OCI-LY3 (cell line): Measurements from ENCODE around the gene SREBF1.

Experiments
- H2AFZ ChIP-seq: fragments of 200-600, 300-600 bp; shearing (Covaris generic); 2 replicates; pipeline ENCODE4 v1.6.0; 2014; ENCODE audit warnings: antibody characterized with exemption, low read depth, low read length
- H3K27ac ChIP-seq: fragments of 200-600, 300-600 bp; sonication (generic); 2 replicates; pipeline ENCODE4 v1.5.1; 2014; ENCODE audit warnings: mild to moderate bottlenecking, low read length, moderate library complexity, mixed read lengths
- H3K27me3 ChIP-seq: fragments of 200-600, 300-600 bp; sonication (generic); 2 replicates; pipeline ENCODE4 v1.6.1; 2014; ENCODE audit warnings: low read depth, low read length, mixed read lengths
- H3K36me3 ChIP-seq: fragments of 200-600, 300-600 bp; sonication (generic); replicated peaks from 2 replicates; pipeline ENCODE3; 2014; ENCODE audit warnings: low read depth, low read length, mixed read lengths
- H3K4me1 ChIP-seq: fragments of 300-600, 200-600 bp; sonication (generic); 2 replicates; pipeline ENCODE4 v1.6.1; 2014; ENCODE audit warnings: low read length, mixed read lengths
- H3K4me2 ChIP-seq: fragments of 200-600, 300-600 bp; sonication (generic); 2 replicates; pipeline ENCODE4 v1.6.1; 2014; ENCODE audit warnings: low read length, mixed read lengths
- H3K4me3 ChIP-seq: fragments of 300-600, 200-600 bp; sonication (generic); 2 replicates; pipeline ENCODE4 v1.5.1; 2014; ENCODE audit warnings: antibody characterized with exemption, mild to moderate bottlenecking, low read length, moderate library complexity
- H3K79me2 ChIP-seq: fragments of 300-600, 200-600 bp; shearing (Covaris generic); 2 replicates; pipeline ENCODE4 v1.6.1; 2014; ENCODE audit warnings: mild to moderate bottlenecking, low read length, mixed read lengths
- H3K9ac ChIP-seq: fragments of 300-600, 200-600 bp; shearing (Covaris generic); 2 replicates; pipeline ENCODE4 v1.6.0; 2014; ENCODE audit warnings: mild to moderate bottlenecking, low read length, moderate library complexity
- H3K9me3 ChIP-seq: fragments of 200-600, 300-600 bp; shearing (Covaris generic); 2 replicates; pipeline ENCODE4 v1.6.1; 2014; ENCODE audit warnings: low read length, mixed read lengths; ENCODE audit not compliant: insufficient read depth
- H4K20me1 ChIP-seq: fragments of 200-600, 300-600 bp; sonication (generic); 2 replicates; pipeline ENCODE4 v1.6.1; 2016; ENCODE audit warnings: low read length, mixed read lengths; ENCODE audit not compliant: insufficient read depth
- CTCF ChIP-seq: fragments of 200-600, 300-600 bp; sonication (generic); IDR thresholded peaks from 2 replicates; pipeline ENCODE4 v1.5.1; 2014; ENCODE audit warnings: antibody characterized with exemption, low read length, low read depth
- EZH2phosphoT487 ChIP-seq: fragments of 200-600 bp; shearing (Covaris generic); IDR thresholded peaks from 2 replicates; pipeline ENCODE4 v1.6.1; 2018; ENCODE audit warnings: antibody characterized with exemption, mixed run types, low read depth

SREBF1 gene

DNA sequence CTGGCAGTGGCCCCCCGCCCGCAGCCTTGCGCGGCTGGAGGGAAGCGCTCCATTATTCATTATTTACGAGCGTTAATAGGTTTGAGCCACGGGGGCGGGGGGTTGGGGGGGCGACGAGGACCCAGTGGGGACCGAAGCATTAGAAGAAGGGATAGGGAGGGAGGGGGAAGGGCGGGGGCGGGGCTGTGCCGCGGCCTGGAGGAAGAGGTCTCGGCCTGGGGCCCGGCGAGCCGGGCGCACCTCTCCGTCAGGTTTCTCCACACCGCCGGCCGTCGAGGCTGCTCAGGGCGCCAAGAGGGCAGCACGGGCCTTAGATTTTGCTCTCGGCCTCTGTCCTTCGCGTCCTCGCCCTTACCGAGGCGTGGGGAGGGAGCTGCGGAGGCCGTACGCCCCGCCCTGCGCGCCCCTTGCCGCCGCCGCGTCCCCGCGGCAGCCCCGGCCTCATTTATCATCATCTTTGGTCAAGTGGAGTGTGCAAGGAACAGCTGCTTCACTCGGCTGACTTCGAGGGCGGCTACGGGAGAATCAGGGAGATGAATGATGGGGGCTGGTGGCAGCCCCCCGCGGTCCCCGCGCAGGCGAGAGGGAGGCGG, 54.2 kb downstream of the SREBF1 start:
- peak overlapping the region; percentile 69 for H3K4me3 ChIP-seq
- peaks cover 8% of the 10 kb centered on the region; the same call in 1 of the 2 replicates for H4K20me1 ChIP-seq
- H3K27ac ChIP-seq: no peak overlapping the region
- H3K27me3 ChIP-seq: no peaks in the 10 kb centered on the region
- no peaks in the 10 kb centered on the region for H3K36me3 ChIP-seq
- no peaks in the 10 kb centered on the region for H3K4me1 ChIP-seq
- H3K9ac ChIP-seq: no peak overlapping the region
- no peaks in the 10 kb centered on the region for H3K79me2 ChIP-seq
- H3K9me3 ChIP-seq: no peaks in the 10 kb centered on the region
- TF ChIP-seq CTCF (no peak), EZH2phosphoT487 (no peak)
- peak overlapping the region; percentile 65 for H3K4me2 ChIP-seq
- no peak overlapping the region for H2AFZ ChIP-seq

- no peaks in the 10 kb centered on the region for H3K79me2 ChIP-seq
- no peaks in the 10 kb centered on the region for H3K27me3 ChIP-seq
- no peak overlapping the region for H3K9ac ChIP-seq
- H3K36me3 ChIP-seq: no peaks in the 10 kb centered on the region
- no peaks in the 10 kb centered on the region for H3K9me3 ChIP-seq
- no peak overlapping the region for H3K4me3 ChIP-seq
- no peaks in the 10 kb centered on the region for H3K4me1 ChIP-seq
- H3K27ac ChIP-seq: no peak overlapping the region
- TF ChIP-seq EZH2phosphoT487 (no peak), CTCF (no peak)
- no peak overlapping the region for H3K4me2 ChIP-seq
- H2AFZ ChIP-seq: no peak overlapping the region
- H4K20me1 ChIP-seq: peaks cover 8% of the 10 kb centered on the region; the same call in 1 of the 2 replicates
Measured at GRCh38 chr17:17781591-17782496, 54.9 kb downstream of the SREBF1 start.

- no peaks in the 10 kb centered on the region for H3K4me1 ChIP-seq
- H3K27me3 ChIP-seq: no peaks in the 10 kb centered on the region
- H3K4me3 ChIP-seq: no peak overlapping the region
- H3K9ac ChIP-seq: no peak overlapping the region
- no peak overlapping the region for H3K27ac ChIP-seq
- H3K4me2 ChIP-seq: no peak overlapping the region
- H2AFZ ChIP-seq: no peak overlapping the region
- H4K20me1 ChIP-seq: peaks cover 8% of the 10 kb centered on the region; the same call in 1 of the 2 replicates
- H3K36me3 ChIP-seq: no peaks in the 10 kb centered on the region
- no peak for TF ChIP-seq CTCF
- no peaks in the 10 kb centered on the region for H3K9me3 ChIP-seq
- no peaks in the 10 kb centered on the region for H3K79me2 ChIP-seq
Measured at GRCh38 chr17:17780922-17781590, 55.7 kb downstream of the SREBF1 start.

GRCh38 chr17:17779015-17779611, 57.7 kb downstream of the SREBF1 start:
- TF ChIP-seq CTCF (no peak), EZH2phosphoT487 (no peak)
- H3K27ac ChIP-seq: no peak overlapping the region
- H3K79me2 ChIP-seq: no peaks in the 10 kb centered on the region
- H4K20me1 ChIP-seq: peaks cover 3% of the 10 kb centered on the region; the same call in 1 of the 2 replicates
- no peaks in the 10 kb centered on the region for H3K27me3 ChIP-seq
- H3K36me3 ChIP-seq: no peaks in the 10 kb centered on the region
- H3K9me3 ChIP-seq: no peaks in the 10 kb centered on the region
- H3K9ac ChIP-seq: no peak overlapping the region
- H3K4me2 ChIP-seq: no peak overlapping the region
- no peak overlapping the region for H3K4me3 ChIP-seq
- no peak overlapping the region for H2AFZ ChIP-seq
- no peaks in the 10 kb centered on the region for H3K4me1 ChIP-seq
